Measurements from ENCODE around the gene NDUFAF3. TPM values are rescaled to one million over a fixed set of nuclear protein-coding genes. Genes with fewer than 3 reads are reported as not detected.
A peak's percentile ranks its signal among the peaks of the same experiment; 100 is the strongest.

The NDUFAF3 gene
- total and polyA plus RNA-seq, 2 donors (not counting 1 experiment from before 2014, with no cell fraction given), result 57.3 to 113 TPM

- TF ChIP-seq CTCF (conservative IDR thresholded peaks at IDR 0.05 in 1 of 2, IDR thresholded peaks at IDR 0.05 in 1 of 2; ENCODE audit: low read depth in 1 of 2, low read length in 2 of 2) (no peak), EZH2 (IDR thresholded peaks at IDR 0.05; ENCODE audit: low read length, missing control alignments) (no peak)
- H3K9ac ChIP-seq (ENCODE audit: insufficient read depth, low read length), result peak within 1 kb of the TSS; percentile 81
- H3K79me2 ChIP-seq (ENCODE audit: control insufficient read depth, insufficient read depth, low read length), result peaks cover 36% of the 10 kb centered on the region
- peak within 1 kb of the TSS; percentile 86 for H3K27ac ChIP-seq (ENCODE audit: insufficient read depth, low read length)
- H3K36me3 ChIP-seq (ENCODE audit: control insufficient read depth, insufficient read depth, low read length), result peaks cover 34% of the 10 kb centered on the region
- H4K20me1 ChIP-seq (ENCODE audit: control insufficient read depth, extremely low read depth, insufficient read depth, low read length), result no peaks in the 10 kb centered on the region
- DNase-seq (ENCODE audit: low read depth in 2 of 2), result peak; percentile 88 to 92
- H3K9me3 ChIP-seq (ENCODE audit: control insufficient read depth, insufficient read depth, low read depth, low read length), result no peaks in the 10 kb centered on the region
- peak within 1 kb of the TSS; percentile 56 to 88 (median 71) for H3K4me3 ChIP-seq (replicated peaks in 1 of 4; ENCODE audit: control extremely low read depth in 1 of 4, insufficient read depth in 1 of 4, low read depth in 3 of 4, low read length in 4 of 4)
- peaks cover 7% of the 10 kb centered on the region for H3K4me1 ChIP-seq (ENCODE audit: control insufficient read depth, extremely low read depth, insufficient read depth, low read length)
- no peak within 1 kb of the TSS for H2AFZ ChIP-seq (ENCODE audit: low read length)
- H3K4me2 ChIP-seq (ENCODE audit: extremely low read depth, insufficient read depth, low read length), result peak within 1 kb of the TSS; percentile 71
- H3K27me3 ChIP-seq (ENCODE audit: control insufficient read depth, insufficient read depth, low read length), result no peaks in the 10 kb centered on the region
These were observed 7.0 kb downstream of the NDUFAF3 start, which contains the start of gene IMPDH2 for GRCh38 chr3:49028673-49029562. Gene IMPDH2, minus strand, starts transcription at chr3:49029398. Its CDS starts 48 bp downstream, at chr3:49029350.

- peaks cover 7% of the 10 kb centered on the region for H3K4me1 ChIP-seq (ENCODE audit: control insufficient read depth, extremely low read depth, insufficient read depth, low read length)
- H3K79me2 ChIP-seq (ENCODE audit: control insufficient read depth, insufficient read depth, low read length), result peaks cover 36% of the 10 kb centered on the region
- TF ChIP-seq EZH2 (IDR thresholded peaks at IDR 0.05; ENCODE audit: low read length, missing control alignments) (no peak), CTCF (conservative IDR thresholded peaks at IDR 0.05 in 1 of 2, IDR thresholded peaks at IDR 0.05 in 1 of 2; ENCODE audit: low read depth in 1 of 2, low read length in 2 of 2) (no peak)
- no peak overlapping the region for H3K9ac ChIP-seq (ENCODE audit: insufficient read depth, low read length)
- peaks cover 29% of the 10 kb centered on the region for H3K36me3 ChIP-seq (ENCODE audit: control insufficient read depth, insufficient read depth, low read length)
- H3K9me3 ChIP-seq (ENCODE audit: control insufficient read depth, insufficient read depth, low read depth, low read length), result no peaks in the 10 kb centered on the region
- DNase-seq (ENCODE audit: low read depth in 2 of 2), result no peak
- peak overlapping the region in 3 of 4 experiments; percentile 8 to 85 (median 32) for H3K4me3 ChIP-seq (replicated peaks in 1 of 4; ENCODE audit: control extremely low read depth in 1 of 4, insufficient read depth in 1 of 4, low read depth in 3 of 4, low read length in 4 of 4)
- H4K20me1 ChIP-seq (ENCODE audit: control insufficient read depth, extremely low read depth, insufficient read depth, low read length), result no peaks in the 10 kb centered on the region
- H3K27ac ChIP-seq (ENCODE audit: insufficient read depth, low read length), result peak overlapping the region; percentile 86
- no peak overlapping the region for H2AFZ ChIP-seq (ENCODE audit: low read length)
- no peaks in the 10 kb centered on the region for H3K27me3 ChIP-seq (ENCODE audit: control insufficient read depth, insufficient read depth, low read length)
- peak overlapping the region; percentile 68 for H3K4me2 ChIP-seq (ENCODE audit: extremely low read depth, insufficient read depth, low read length)
These were observed 7.6 kb downstream of the NDUFAF3 start for GRCh38 chr3:49029563-49029884.

GRCh38 chr3:49030321-49030720 lies 8.4 kb downstream of the NDUFAF3 start:
- Histone ChIP-seq H3K9me3 (ENCODE audit: control insufficient read depth, insufficient read depth, low read depth, low read length) (no peaks in the 10 kb centered on the region), H3K79me2 (ENCODE audit: control insufficient read depth, insufficient read depth, low read length) (peaks cover 32% of the 10 kb centered on the region), H3K4me1 (ENCODE audit: control insufficient read depth, extremely low read depth, insufficient read depth, low read length) (peaks cover 7% of the 10 kb centered on the region), H3K4me2 (ENCODE audit: extremely low read depth, insufficient read depth, low read length) (no peak overlapping the region), H3K4me3 (replicated peaks in 1 of 4; ENCODE audit: control extremely low read depth in 1 of 4, insufficient read depth in 1 of 4, low read depth in 3 of 4, low read length in 4 of 4) (no peak overlapping the region), H3K36me3 (ENCODE audit: control insufficient read depth, insufficient read depth, low read length) (peaks cover 21% of the 10 kb centered on the region), H3K27me3 (ENCODE audit: control insufficient read depth, insufficient read depth, low read length) (no peaks in the 10 kb centered on the region), H3K9ac (ENCODE audit: insufficient read depth, low read length) (no peak overlapping the region), H2AFZ (ENCODE audit: low read length) (no peak overlapping the region), H3K27ac (ENCODE audit: insufficient read depth, low read length) (no peak overlapping the region), H4K20me1 (ENCODE audit: control insufficient read depth, extremely low read depth, insufficient read depth, low read length) (no peaks in the 10 kb centered on the region)
- DNase-seq (ENCODE audit: low read depth in 2 of 2), result no peak
- no peak for TF ChIP-seq CTCF (conservative IDR thresholded peaks at IDR 0.05 in 1 of 2, IDR thresholded peaks at IDR 0.05 in 1 of 2; ENCODE audit: low read depth in 1 of 2, low read length in 2 of 2)
- no peak for TF ChIP-seq EZH2 (IDR thresholded peaks at IDR 0.05; ENCODE audit: low read length, missing control alignments)
